Gastrocnemius medialis (tissue), 4 donors: ENCODE results near the gene NYAP2.

Experiments used
- POLR2A ChIP-seq, 2 donors: fragments of 450-650 bp; IDR thresholded peaks; one replicate each; pipeline ENCODE4 v1.6.1; 2017; ENCODE audit warnings: antibody characterized with exemption in 2 of 2, mild to moderate bottlenecking in 2 of 2, moderate library complexity in 2 of 2
- TF ChIP-seq, protein P1 (sequence below), 5 experiments: fragments of 450-650 bp in 3 of 5; fragments of 200-600 bp in 2 of 5; sonication (generic) in 2 of 5; IDR thresholded peaks in 4 of 5; conservative IDR thresholded peaks in 1 of 5; 1 replicate in 4 of 5; 2 replicates in 1 of 5; pipeline ENCODE4 v1.5.1; 2016 to 2019; ENCODE audit warnings: antibody characterized with exemption in 5 of 5, mild to moderate bottlenecking in 3 of 5, moderate library complexity in 3 of 5

- TF ChIP-seq, protein P1, sequence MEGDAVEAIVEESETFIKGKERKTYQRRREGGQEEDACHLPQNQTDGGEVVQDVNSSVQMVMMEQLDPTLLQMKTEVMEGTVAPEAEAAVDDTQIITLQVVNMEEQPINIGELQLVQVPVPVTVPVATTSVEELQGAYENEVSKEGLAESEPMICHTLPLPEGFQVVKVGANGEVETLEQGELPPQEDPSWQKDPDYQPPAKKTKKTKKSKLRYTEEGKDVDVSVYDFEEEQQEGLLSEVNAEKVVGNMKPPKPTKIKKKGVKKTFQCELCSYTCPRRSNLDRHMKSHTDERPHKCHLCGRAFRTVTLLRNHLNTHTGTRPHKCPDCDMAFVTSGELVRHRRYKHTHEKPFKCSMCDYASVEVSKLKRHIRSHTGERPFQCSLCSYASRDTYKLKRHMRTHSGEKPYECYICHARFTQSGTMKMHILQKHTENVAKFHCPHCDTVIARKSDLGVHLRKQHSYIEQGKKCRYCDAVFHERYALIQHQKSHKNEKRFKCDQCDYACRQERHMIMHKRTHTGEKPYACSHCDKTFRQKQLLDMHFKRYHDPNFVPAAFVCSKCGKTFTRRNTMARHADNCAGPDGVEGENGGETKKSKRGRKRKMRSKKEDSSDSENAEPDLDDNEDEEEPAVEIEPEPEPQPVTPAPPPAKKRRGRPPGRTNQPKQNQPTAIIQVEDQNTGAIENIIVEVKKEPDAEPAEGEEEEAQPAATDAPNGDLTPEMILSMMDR (IDR thresholded peaks at IDR 0.05 in 4 of 5, conservative IDR thresholded peaks at IDR 0.05 in 1 of 5) = no peak
- TF ChIP-seq POLR2A (IDR thresholded peaks at IDR 0.05) = no peak
These were observed 113.5 kb downstream of the NYAP2 start for GRCh38 chr2:225512876-225513540.
